Trophoblast cell (in vitro differentiated cells and primary cell): Measurements from ENCODE around the gene TTC31.
"Not testable (repeated sequence)": the region's sequence is repeated elsewhere in the genome, so short reads cannot be mapped to it uniquely, and the experiment has no call there.

Source experiments
- DNase-seq, 2 donors: peaks; one replicate each; pipeline ENCODE4 v3.0.0-alpha.2; 2016
- H2AFZ ChIP-seq: 2 replicates; pipeline ENCODE4 v1.6.1; 2013; ENCODE audit warnings: low read length, moderate library complexity, mild to moderate bottlenecking; ENCODE audit not compliant: insufficient read depth, poor library complexity
- H2AK5ac ChIP-seq: 2 replicates; pipeline ENCODE4 v1.6.1; 2013; ENCODE audit warnings: mild to moderate bottlenecking, low read length
- H2BK120ac ChIP-seq: 2 replicates; pipeline ENCODE4 v1.6.1; 2013; ENCODE audit warnings: low read length, mild to moderate bottlenecking, moderate library complexity; ENCODE audit not compliant: insufficient read depth, poor library complexity
- H2BK12ac ChIP-seq: 2 replicates; pipeline ENCODE4 v1.6.1; 2013; ENCODE audit warnings: mild to moderate bottlenecking, low read length, moderate library complexity
- H2BK5ac ChIP-seq: 2 replicates; pipeline ENCODE4 v1.6.1; 2013; ENCODE audit warnings: low read length, low read depth, moderate library complexity, mild to moderate bottlenecking; ENCODE audit not compliant: poor library complexity
- H3K14ac ChIP-seq: 2 replicates; pipeline ENCODE4 v1.6.1; 2013; ENCODE audit warnings: mild to moderate bottlenecking, low read length
- H3K18ac ChIP-seq: 2 replicates; pipeline ENCODE4 v1.6.1; 2013; ENCODE audit warnings: mild to moderate bottlenecking, low read length
- H3K23ac ChIP-seq: 2 replicates; pipeline ENCODE4 v1.6.1; 2013; ENCODE audit warnings: low read length
- H3K27ac ChIP-seq: 2 replicates; pipeline ENCODE4 v1.5.1; 2013; ENCODE audit warnings: low read depth, mild to moderate bottlenecking, inconsistent platforms, low read length, moderate library complexity
- H3K27me3 ChIP-seq: 2 replicates; pipeline ENCODE4 v1.6.1; 2013; ENCODE audit warnings: inconsistent platforms, mild to moderate bottlenecking, low read length, moderate library complexity; ENCODE audit not compliant: insufficient read depth
- H3K36me3 ChIP-seq, 2 experiments: 1 replicate in 1 of 2; 2 replicates in 1 of 2; pipeline ENCODE4 v1.6.1; 2013; ENCODE audit warnings: low read length in 2 of 2, mild to moderate bottlenecking in 2 of 2, moderate library complexity in 1 of 2; ENCODE audit not compliant: insufficient read depth in 2 of 2, control insufficient read depth in 1 of 2
- H3K4ac ChIP-seq: 2 replicates; pipeline ENCODE4 v1.6.1; 2013; ENCODE audit warnings: low read depth, mild to moderate bottlenecking, low read length, moderate library complexity
- H3K4me1 ChIP-seq, 2 experiments: 1 replicate in 1 of 2; 2 replicates in 1 of 2; pipeline ENCODE4 v1.6.1; 2013; ENCODE audit warnings: low read length in 2 of 2, mild to moderate bottlenecking in 2 of 2, moderate library complexity in 1 of 2; ENCODE audit not compliant: insufficient read depth in 2 of 2, control insufficient read depth in 1 of 2
- H3K4me2 ChIP-seq: 2 replicates; pipeline ENCODE4 v1.6.1; 2013; ENCODE audit warnings: inconsistent platforms, mild to moderate bottlenecking, low read length, moderate library complexity
- H3K4me3 ChIP-seq: 2 replicates; pipeline ENCODE4 v1.5.1; 2013; ENCODE audit warnings: mild to moderate bottlenecking, low read depth, low read length, inconsistent platforms
- H3K79me1 ChIP-seq: one replicate; pipeline ENCODE4 v1.6.1; 2013; ENCODE audit warnings: low read length
- H3K79me2 ChIP-seq: 2 replicates; pipeline ENCODE4 v1.6.1; 2013; ENCODE audit warnings: low read length, mild to moderate bottlenecking; ENCODE audit not compliant: control insufficient read depth, insufficient read depth, poor library complexity
- H3K9ac ChIP-seq: 2 replicates; pipeline ENCODE4 v1.6.1; 2013; ENCODE audit warnings: mild to moderate bottlenecking, low read length
- H3K9me3 ChIP-seq: 2 replicates; pipeline ENCODE4 v1.6.1; 2013; ENCODE audit warnings: low read depth, mild to moderate bottlenecking, control low read depth, inconsistent platforms, low read length; ENCODE audit not compliant: insufficient read depth
- H4K12ac ChIP-seq: 2 replicates; pipeline ENCODE4 v1.6.1; 2013; ENCODE audit warnings: low read depth, mild to moderate bottlenecking, low read length, moderate library complexity
- H4K8ac ChIP-seq: 2 replicates; pipeline ENCODE4 v1.6.1; 2013; ENCODE audit warnings: low read depth, mild to moderate bottlenecking, low read length, moderate library complexity
- H4K91ac ChIP-seq: one replicate; pipeline ENCODE4 v1.6.1; 2013; ENCODE audit warnings: low read depth, mild to moderate bottlenecking, low read length, moderate library complexity
- WGBS: extraction: QIAGEN DNeasy Blood & Tissue Kit; methylation state at CpG from one replicate; pipeline ENCODE4 v1.1.7; 2013; ENCODE audit warnings: missing lambda C conversion rate; ENCODE audit not compliant: insufficient read length, insufficient coverage; ENCODE audit errors: extremely low coverage; 5-methylcytosine and 5-hydroxymethylcytosine counted together

TTC31 gene

DNA sequence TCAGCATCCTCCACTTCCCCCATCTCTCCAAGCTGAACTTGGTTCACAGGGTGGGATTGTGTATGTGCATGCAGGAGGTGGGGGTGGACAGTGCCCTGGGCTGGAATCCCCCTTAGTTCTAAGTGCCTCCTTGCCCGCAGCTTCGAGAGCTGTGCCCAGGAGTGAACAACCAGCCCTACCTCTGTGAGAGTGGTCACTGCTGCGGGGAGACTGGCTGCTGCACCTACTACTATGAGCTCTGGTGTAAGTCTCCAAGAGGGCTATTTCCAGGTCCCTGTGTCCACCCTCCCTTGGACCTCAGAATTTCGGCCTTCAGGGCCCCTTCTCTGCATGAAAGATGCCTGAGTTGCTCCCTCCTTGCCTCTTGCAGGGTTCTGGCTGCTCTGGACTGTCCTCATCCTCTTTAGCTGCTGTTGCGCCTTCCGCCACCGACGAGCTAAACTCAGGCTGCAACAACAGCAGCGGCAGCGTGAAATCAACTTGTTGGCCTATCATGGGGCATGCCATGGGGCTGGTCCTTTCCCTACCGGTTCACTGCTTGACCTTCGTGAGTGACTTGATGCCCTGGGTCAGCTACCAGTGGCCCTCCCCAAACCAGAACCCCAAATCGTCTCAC, 23.3 kb upstream of the TTC31 start:
- not testable (repeated sequence) for H3K14ac ChIP-seq, H3K9me3 ChIP-seq, H2BK5ac ChIP-seq, H3K4me3 ChIP-seq, H2AFZ ChIP-seq, H4K91ac ChIP-seq, DNase-seq, H3K27ac ChIP-seq, H2BK120ac ChIP-seq, H3K18ac ChIP-seq, H3K23ac ChIP-seq, H3K27me3 ChIP-seq, H2BK12ac ChIP-seq
- Histone ChIP-seq H3K9ac (peak overlapping the region; percentile 5), H3K4me2 (peak overlapping the region; percentile 78), H3K4ac (peak overlapping the region; percentile 28), H3K4me1 (peaks cover 11 to 19% of the 10 kb centered on the region in 2 experiments), H3K79me1 (peaks cover 16% of the 10 kb centered on the region), H3K79me2 (peaks cover 14% of the 10 kb centered on the region), H2AK5ac (peak overlapping the region; percentile 30), H4K12ac (peak overlapping the region; percentile 55), H4K8ac (peak overlapping the region; percentile 23), H3K36me3 (peaks cover 34% of the 10 kb centered on the region in 2 experiments)
- WGBS = 100% methylated on average over 1 of the region's 13 CpGs

DNA sequence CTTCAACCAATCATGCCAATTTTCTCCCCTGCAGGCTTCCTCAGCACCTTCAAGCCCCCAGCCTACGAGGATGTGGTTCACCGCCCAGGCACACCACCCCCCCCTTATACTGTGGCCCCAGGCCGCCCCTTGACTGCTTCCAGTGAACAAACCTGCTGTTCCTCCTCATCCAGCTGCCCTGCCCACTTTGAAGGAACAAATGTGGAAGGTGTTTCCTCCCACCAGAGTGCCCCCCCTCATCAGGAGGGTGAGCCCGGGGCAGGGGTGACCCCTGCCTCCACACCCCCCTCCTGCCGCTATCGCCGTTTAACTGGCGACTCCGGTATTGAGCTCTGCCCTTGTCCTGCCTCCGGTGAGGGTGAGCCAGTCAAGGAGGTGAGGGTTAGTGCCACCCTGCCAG, 22.7 kb upstream of the TTC31 start:
- not testable (repeated sequence) for H3K27ac ChIP-seq, H2AK5ac ChIP-seq, H3K27me3 ChIP-seq, H2BK5ac ChIP-seq, H4K12ac ChIP-seq, H3K4me3 ChIP-seq, H2BK120ac ChIP-seq, H2AFZ ChIP-seq, DNase-seq, H3K4ac ChIP-seq, H3K9me3 ChIP-seq, H3K18ac ChIP-seq, H4K91ac ChIP-seq, H2BK12ac ChIP-seq, H4K8ac ChIP-seq, H3K9ac ChIP-seq, H3K14ac ChIP-seq, H3K23ac ChIP-seq, H3K4me2 ChIP-seq
- Histone ChIP-seq H3K36me3 (peaks cover 34 to 36% of the 10 kb centered on the region in 2 experiments), H3K79me2 (peaks cover 19% of the 10 kb centered on the region), H3K79me1 (peaks cover 21% of the 10 kb centered on the region), H3K4me1 (peaks cover 11 to 18% of the 10 kb centered on the region in 2 experiments)
- WGBS = no CpG with 5 or more reads among the region's 10 CpGs

DNA sequence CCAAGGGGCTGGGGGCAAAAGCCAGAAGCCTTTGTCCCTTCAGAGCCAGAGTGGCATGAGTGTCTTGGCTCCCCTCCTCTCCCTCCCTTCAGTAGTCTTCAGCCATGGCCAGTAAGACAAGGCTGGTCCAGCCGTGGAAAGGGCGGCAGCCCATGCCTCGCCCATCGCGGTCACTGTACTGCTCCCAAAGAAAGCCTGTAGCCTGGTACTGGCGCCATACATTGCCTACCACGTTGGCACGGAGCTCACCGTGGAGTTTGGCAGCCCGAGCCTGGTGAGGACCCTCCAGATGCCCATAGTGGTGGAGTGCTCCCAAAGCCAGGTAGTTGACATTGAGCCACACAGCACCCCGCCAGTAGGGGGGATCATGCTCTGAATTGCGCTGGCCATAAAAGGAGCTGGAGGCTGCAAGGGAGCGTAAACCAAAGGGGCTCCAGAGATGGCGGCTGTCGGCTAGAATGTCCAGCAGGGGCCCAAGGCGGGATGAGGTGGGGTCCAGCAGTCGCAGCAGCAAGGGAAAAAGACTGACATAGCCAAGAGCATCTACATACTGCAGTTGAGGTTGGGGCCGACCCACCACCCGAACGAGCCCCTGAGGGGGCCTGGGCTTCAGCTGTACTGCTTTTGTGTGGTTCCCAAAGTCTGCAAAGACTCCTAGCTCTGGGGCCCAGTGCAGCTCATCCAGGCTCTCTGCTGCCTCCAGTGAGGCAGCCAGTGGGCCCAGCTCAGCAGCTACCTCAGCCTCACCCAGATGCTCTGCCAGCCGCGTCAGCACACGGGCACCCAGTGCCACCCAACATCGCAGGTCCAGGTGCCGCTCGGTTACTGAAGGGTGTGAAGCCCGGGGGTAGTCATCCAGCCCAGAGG, 21.5 kb upstream of the TTC31 start:
- H3K4me1 ChIP-seq = peaks cover 6 to 12% of the 10 kb centered on the region in 2 experiments
- H3K36me3 ChIP-seq = peaks cover 34 to 36% of the 10 kb centered on the region in 2 experiments
- H3K23ac ChIP-seq = no peak overlapping the region
- no peak for DNase-seq
- no peak overlapping the region for H2AFZ ChIP-seq
- H3K4me3 ChIP-seq = no peak overlapping the region
- no peak overlapping the region for H3K27ac ChIP-seq
- no peak overlapping the region for H4K12ac ChIP-seq
- H4K8ac ChIP-seq = no peak overlapping the region
- H3K9ac ChIP-seq = no peak overlapping the region
- WGBS = no CpG with 5 or more reads among the region's 27 CpGs
- no peak overlapping the region for H3K4me2 ChIP-seq
- no peak overlapping the region for H3K18ac ChIP-seq
- H2AK5ac ChIP-seq = no peak overlapping the region
- H3K79me2 ChIP-seq = peaks cover 19% of the 10 kb centered on the region
- no peak overlapping the region for H2BK12ac ChIP-seq
- no peak overlapping the region for H2BK120ac ChIP-seq
- H3K14ac ChIP-seq = no peak overlapping the region
- no peak overlapping the region for H4K91ac ChIP-seq
- H3K9me3 ChIP-seq = peaks cover 5% of the 10 kb centered on the region
- H2BK5ac ChIP-seq = no peak overlapping the region
- no peaks in the 10 kb centered on the region for H3K27me3 ChIP-seq
- H3K79me1 ChIP-seq = peaks cover 21% of the 10 kb centered on the region
- no peak overlapping the region for H3K4ac ChIP-seq

DNA sequence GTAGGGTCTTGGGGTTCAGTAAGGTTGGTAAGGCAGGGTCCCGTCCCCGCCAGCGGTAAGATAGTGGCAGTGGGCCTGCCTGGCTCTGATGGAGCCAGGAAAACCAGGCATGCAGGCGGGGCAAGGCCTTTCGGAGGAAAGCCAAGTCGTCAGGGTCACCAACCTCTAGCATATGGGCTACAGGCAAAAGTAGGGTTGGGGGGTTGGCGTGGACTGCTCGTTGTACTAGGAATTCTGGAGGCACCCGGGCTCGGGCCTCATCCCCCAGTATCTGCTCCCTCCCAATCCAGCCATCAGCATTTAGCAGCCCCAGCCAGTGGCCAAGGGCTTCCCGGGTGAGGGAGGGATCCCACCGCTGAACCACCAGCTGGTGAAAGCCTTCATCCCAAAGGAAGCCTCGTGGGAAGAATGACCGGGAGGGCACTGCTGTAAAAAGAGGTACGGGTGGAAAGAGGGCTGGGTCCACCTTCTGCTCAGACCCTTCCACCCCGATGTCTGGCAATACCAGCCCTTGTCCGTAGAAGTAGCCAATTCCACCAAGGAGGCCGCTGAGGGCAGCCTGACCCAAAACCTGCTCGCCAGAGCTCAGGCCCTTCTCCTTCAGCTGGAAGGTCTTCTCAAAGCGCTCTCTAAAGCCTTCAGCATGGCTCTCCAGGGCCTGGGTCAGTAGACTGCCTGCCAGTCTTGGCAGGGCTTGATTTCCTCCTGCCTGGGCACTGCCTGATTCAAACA, 20.7 kb upstream of the TTC31 start:
- Histone ChIP-seq H3K14ac (no peak overlapping the region), H3K4ac (no peak overlapping the region), H3K4me1 (peaks cover 6 to 12% of the 10 kb centered on the region in 2 experiments), H3K27me3 (no peaks in the 10 kb centered on the region), H3K4me2 (no peak overlapping the region), H4K12ac (no peak overlapping the region), H2AFZ (no peak overlapping the region), H4K8ac (no peak overlapping the region), H2AK5ac (no peak overlapping the region), H3K9ac (no peak overlapping the region), H3K36me3 (peaks cover 34 to 36% of the 10 kb centered on the region in 2 experiments), H3K79me2 (peaks cover 19% of the 10 kb centered on the region), H3K4me3 (no peak overlapping the region), H2BK5ac (no peak overlapping the region), H2BK12ac (no peak overlapping the region), H3K9me3 (peaks cover 5% of the 10 kb centered on the region), H3K79me1 (peaks cover 19% of the 10 kb centered on the region), H3K18ac (no peak overlapping the region), H3K27ac (no peak overlapping the region), H2BK120ac (no peak overlapping the region), H4K91ac (no peak overlapping the region), H3K23ac (no peak overlapping the region)
- DNase-seq = no peak
- no CpG with 5 or more reads among the region's 20 CpGs for WGBS
